ENCODE results near the gene SLC35E2B.
"Not testable (repeated sequence)": the region's sequence is repeated elsewhere in the genome, so short reads cannot be mapped to it uniquely, and the experiment has no call there.

Gene SLC35E2B

GRCh38 chr1:1637479-1637875, 55.1 kb downstream of the SLC35E2B start:
- DNase-seq, result not testable (repeated sequence)

GRCh38 chr1:1636621-1637478, 55.7 kb downstream of the SLC35E2B start:
- not testable (repeated sequence) for DNase-seq

DNA sequence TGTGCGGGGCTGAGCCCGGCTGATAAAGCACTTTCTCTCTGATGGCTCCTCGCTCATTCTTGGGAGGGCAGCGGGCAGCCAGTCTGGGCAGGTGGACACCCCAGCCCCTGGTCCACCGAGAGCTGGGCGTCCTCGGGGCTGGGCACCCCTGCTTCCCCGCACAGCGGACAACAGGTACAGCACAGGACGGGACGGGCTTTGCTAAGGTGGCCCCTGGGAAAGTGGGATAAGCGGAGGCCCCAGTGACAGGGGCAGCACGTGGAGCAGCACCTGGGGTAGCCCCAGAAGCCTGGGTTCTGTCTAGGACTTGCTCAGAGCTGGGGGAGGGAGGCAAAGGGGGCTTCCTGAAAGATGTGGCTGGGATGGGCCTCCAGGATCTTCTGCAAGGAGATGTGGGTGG, 58.0 kb downstream of the SLC35E2B start:
- not testable (repeated sequence) for DNase-seq

DNA sequence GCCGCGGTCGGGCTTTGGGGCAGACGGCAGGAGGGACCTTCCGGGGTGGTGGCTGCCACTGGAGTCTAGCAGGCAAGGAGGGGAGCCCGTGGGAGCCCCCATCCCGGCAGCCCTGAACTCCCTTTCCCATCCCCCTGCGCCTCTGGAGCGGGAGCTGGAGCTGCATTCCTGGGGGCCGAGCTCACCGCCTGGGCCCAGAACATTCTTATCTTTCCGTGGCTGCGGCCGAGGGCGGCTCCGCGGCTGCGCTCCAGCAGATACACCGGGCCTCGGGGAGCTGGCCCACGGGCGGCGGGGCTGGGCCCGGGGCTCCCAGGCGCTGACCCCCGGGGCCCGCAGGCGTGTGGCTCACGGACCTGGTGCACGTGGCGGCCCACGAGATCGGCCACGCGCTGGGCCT, 59.2 kb downstream of the SLC35E2B start:
- not testable (repeated sequence) for DNase-seq

GRCh38 chr1:1631782-1632420, 60.7 kb downstream of the SLC35E2B start, which contains the start of gene MMP23B:
MMP23B (plus strand) TSS chr1:1632173; CDS start chr1:1632219, 46 bp downstream.
- DNase-seq, result no peak

DNA sequence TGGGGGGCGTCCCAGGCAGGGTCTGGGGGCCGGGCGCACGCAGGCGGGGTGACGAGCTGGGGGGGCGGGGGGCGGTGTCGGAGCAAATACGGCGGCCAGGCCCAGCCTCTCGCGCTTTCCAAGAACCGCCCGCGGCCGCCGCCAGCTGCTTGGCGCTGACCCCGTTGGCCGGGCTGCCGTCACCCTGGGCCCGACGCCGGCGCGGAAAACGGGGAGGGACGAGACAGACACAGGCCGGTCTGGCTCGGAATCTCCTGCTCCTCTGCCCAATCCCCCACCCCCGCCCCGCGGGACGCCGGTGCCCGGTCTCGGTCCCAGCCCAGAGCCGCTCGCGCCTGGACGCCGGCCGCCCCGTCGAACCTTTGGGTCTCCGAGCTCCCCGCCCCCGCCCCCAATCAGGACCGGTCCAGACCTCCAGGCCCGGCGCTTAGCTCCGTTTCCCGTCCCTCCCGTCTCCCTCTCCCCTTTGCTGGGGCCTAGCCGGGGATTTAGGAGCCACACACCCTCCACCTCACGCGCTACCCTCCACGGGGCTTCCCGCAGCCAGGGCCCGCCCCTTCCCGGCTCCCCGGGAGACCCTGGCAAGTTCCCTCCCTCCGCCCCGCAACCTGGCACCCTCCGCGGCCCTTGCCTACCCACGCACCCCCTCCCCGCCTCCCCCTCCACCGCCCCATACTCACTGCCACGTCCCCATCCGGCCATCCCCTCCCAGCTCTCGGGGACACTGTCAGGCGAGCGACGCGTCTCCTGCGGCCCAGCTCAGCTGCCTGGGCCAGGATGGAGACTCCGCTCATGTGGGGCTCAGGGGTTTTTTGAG, 61.4 kb downstream of the SLC35E2B start:
- DNase-seq, result no peak

DNA sequence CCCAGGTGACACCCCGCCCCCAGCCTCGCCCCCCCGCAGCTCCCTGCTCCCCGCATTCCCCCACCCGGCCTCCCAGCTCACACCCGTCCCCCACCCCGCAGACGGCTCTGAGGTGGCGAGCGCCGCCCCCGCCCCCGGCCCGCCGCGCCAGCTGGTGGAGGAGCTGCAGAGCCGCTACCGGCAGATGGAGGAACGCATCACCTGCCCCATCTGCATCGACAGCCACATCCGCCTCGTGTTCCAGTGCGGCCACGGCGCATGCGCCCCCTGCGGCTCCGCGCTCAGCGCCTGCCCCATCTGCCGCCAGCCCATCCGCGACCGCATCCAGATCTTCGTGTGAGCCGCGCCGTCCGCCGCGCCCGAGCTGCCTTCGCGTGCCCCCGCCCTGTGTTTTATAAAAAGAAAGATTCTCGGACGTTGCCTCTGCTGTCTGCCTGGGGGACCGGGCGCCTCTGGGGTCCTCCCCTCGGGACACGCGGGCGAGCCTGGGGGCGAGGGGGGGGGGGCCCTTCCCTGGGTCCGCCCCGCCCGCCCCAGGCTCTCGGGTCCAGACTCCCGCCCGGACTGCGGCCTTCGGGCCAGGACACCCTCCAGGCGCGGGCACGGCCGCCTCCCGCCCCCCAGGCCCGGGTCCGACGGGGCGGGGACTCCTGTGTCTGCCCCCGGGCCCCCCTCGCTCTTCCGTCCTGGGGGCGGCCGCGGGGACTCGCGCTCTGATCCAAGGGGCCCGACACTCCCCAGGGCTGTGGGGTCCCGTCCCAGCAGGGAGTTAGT, 62.2 kb downstream of the SLC35E2B start:
- DNase-seq, result no peak

DNA sequence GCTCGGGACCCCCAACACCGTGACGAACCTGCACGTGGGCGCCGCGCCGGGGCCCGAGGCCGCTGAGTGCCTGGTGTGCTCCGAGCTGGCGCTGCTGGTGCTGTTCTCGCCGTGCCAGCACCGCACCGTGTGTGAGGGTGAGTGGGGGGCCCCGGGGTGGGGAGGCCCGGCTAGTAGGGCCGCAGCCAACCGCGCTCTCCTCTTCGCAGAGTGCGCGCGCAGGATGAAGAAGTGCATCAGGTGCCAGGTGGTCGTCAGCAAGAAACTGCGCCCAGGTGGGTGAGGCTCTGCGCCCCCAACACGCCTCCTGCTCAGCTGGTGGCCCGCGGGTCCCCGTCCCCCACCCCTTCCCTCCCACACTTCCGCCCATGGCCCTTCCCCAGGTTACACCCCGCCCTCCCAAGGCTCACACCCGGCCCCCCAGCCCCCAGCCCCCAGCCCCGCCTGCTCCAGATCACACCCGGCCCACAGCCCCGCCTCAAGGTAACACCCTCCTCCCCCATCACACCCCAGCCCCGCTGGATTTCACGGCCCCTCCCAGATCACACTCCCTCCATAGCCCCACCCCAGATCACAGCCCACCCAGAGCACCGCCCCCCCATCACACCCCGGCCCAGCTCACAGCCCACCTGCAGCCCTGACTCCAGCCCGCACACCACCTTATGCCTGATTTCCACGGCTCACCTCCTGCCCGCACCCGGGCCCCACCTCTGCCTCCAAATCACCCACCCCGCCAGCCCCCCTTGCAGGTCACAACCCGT, 63.0 kb downstream of the SLC35E2B start:
- no peak for DNase-seq

- no peak for DNase-seq
Observed at GRCh38 chr1:1628754-1629429, 63.7 kb downstream of the SLC35E2B start.

GRCh38 chr1:1627829-1628753, 64.5 kb downstream of the SLC35E2B start:
- no peak for DNase-seq

GRCh38 chr1:1627261-1627828, 65.2 kb downstream of the SLC35E2B start:
- DNase-seq, result no peak

DNA sequence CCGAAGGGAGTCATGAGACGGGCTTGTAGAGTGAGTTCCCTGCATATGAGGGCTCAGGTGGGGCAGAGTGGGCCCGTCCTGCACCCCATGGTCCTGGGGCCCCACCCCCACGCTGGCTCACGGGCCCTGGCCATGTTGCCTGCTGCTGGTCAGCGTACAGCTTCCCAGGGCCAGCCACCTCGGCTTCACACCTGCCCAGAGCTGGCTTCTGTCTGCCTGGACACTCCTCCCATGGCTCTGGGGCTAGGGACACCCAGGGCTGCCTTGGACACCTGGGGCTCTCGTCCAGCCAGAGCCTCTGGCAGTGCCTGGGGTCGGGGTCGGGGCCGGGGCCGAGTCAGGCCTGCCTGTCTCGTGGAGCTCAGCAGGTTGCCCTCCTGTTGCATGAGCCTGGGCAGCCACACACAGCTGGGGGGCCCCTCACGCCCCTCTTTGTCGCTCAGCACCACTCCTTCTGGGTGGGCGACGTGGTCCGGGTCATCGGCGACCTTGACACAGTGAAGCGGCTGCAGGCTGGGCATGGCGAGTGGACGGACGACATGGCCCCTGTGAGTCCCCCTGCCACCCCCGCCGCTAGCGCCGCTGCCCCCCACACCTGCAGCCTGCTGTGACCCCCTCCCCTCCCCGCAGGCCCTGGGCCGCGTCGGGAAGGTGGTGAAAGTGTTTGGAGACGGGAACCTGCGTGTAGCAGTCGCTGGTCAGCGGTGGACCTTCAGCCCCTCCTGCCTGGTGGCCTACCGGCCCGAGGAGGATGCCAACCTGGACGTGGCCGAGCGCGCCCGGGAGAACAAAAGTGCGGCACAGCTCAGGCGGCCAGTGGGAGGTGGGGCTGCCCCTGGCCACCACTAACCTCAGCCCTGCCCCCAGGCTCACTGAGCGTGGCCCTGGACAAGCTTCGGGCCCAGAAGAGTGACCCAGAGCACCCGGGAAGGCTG, 66.1 kb downstream of the SLC35E2B start:
- DNase-seq, result no peak

DNA sequence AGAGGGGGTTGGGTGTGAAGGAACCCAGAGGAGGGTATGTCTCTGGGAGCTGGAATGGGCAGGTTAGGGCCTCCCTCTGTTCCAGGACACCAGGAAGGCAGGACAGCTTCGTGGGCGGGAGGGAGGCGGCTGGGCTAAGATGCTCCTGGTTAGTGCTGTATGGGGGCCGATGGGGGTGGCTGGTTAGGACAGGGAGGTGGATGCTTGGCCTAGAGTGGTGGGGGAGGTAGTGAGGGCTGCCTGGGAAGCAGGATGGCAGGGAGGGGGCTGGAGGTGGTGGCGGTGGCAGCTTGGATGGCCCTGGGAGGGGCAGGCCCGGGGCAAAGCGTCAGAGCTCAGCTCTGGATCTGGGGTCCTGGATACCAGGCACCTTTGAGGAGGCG, 66.8 kb downstream of the SLC35E2B start:
- no peak for DNase-seq

GRCh38 chr1:1625404-1625775, 67.2 kb downstream of the SLC35E2B start:
- DNase-seq, result no peak

GRCh38 chr1:1624443-1625403, 67.9 kb downstream of the SLC35E2B start:
- no peak for DNase-seq

GRCh38 chr1:1623631-1624442, 68.8 kb downstream of the SLC35E2B start:
- no peak for DNase-seq
